IMR-90 (cell line): ENCODE data around the gene RASIP1. TPM values are rescaled to one million over a fixed set of nuclear protein-coding genes. Genes with fewer than 3 reads are reported as not detected.

Experiments
- ATAC-seq: fragments of 200-7000 bp; cut with Tn5 transposase; 2 replicates; pipeline ENCODE4 v1.9.1; 2020; ENCODE audit warnings: low read depth, mild to moderate bottlenecking, moderate library complexity
- BruUV-seq: library from RNA; stranded (reverse); fragments of 400-500 nt; replicated peaks from 2 replicates; lab custom pipeline; 2021; lab: Mats Ljungman, UMichigan
- CTCF ChIA-PET: fragments of 300-600 bp; formaldehyde crosslinking; extraction: SDS; loops from one replicate; lab custom pipeline; 2021; ENCODE audit warnings: antibody characterized with exemption; lab: Yijun Ruan, JAX
- POLR2A ChIA-PET: fragments of 300-600 bp; sonication (Branson Sonifier 250); formaldehyde crosslinking; loops from one replicate; lab custom pipeline; 2022; ENCODE audit warnings: antibody characterized with exemption; ENCODE audit not compliant: unreplicated experiment; lab: Charles Lee
- DNase-seq: peaks from one replicate; pipeline ENCODE4 v3.0.0; 2013
- H2AFZ ChIP-seq: replicated peaks from 2 replicates; pipeline ENCODE3; 2013; ENCODE audit warnings: low read length, mild to moderate bottlenecking; ENCODE audit not compliant: poor library complexity
- H2AK5ac ChIP-seq: 2 replicates; pipeline ENCODE4 v1.6.1; 2013; ENCODE audit warnings: low read depth, low read length, inconsistent platforms
- H2AK9ac ChIP-seq: replicated peaks from 2 replicates; pipeline ENCODE3; 2013; ENCODE audit warnings: mild to moderate bottlenecking, low read depth, low read length, moderate library complexity; ENCODE audit not compliant: poor library complexity
- H2BK120ac ChIP-seq: 2 replicates; pipeline ENCODE4 v1.6.1; 2013; ENCODE audit warnings: low read depth, low read length, inconsistent platforms
- H2BK15ac ChIP-seq: 3 replicates; pipeline ENCODE4 v1.6.1; 2013; ENCODE audit warnings: low read depth, low read length, inconsistent platforms
- H2BK20ac ChIP-seq: 2 replicates; pipeline ENCODE4 v1.6.1; 2013; ENCODE audit warnings: low read depth, mild to moderate bottlenecking, inconsistent platforms, low read length, moderate library complexity
- H2BK5ac ChIP-seq: 2 replicates; pipeline ENCODE4 v1.6.1; 2013; ENCODE audit warnings: mild to moderate bottlenecking, low read depth, low read length, inconsistent platforms; ENCODE audit not compliant: poor library complexity, severe bottlenecking
- H3K14ac ChIP-seq: replicated peaks from 2 replicates; pipeline ENCODE4 v1.6.1; 2013; ENCODE audit warnings: low read depth, low read length, inconsistent platforms
- H3K18ac ChIP-seq: 2 replicates; pipeline ENCODE4 v1.6.1; 2013; ENCODE audit warnings: low read depth, low read length, control low read depth
- H3K23ac ChIP-seq: 2 replicates; pipeline ENCODE4 v1.6.1; 2013; ENCODE audit warnings: low read depth, low read length, inconsistent platforms
- H3K27ac ChIP-seq: 2 replicates; pipeline ENCODE4 v1.5.1; 2013; ENCODE audit warnings: mild to moderate bottlenecking, control low read depth, low read length; ENCODE audit not compliant: insufficient read depth
- H3K27me3 ChIP-seq: 2 replicates; pipeline ENCODE4 v1.6.1; 2013; ENCODE audit warnings: low read length; ENCODE audit not compliant: control insufficient read depth, insufficient read depth
- H3K36me3 ChIP-seq: 2 replicates; pipeline ENCODE4 v1.6.1; 2013; ENCODE audit warnings: low read length, mixed read lengths; ENCODE audit not compliant: control insufficient read depth, insufficient read depth
- H3K4ac ChIP-seq: 2 replicates; pipeline ENCODE4 v1.6.1; 2013; ENCODE audit warnings: low read depth, low read length, inconsistent platforms
- H3K4me1 ChIP-seq: 2 replicates; pipeline ENCODE4 v1.6.1; 2013; ENCODE audit warnings: low read length, mixed read lengths; ENCODE audit not compliant: control insufficient read depth, insufficient read depth
- H3K4me2 ChIP-seq: 2 replicates; pipeline ENCODE4 v1.6.1; 2013; ENCODE audit warnings: low read depth, mild to moderate bottlenecking, control low read depth, low read length, moderate library complexity
- H3K4me3 ChIP-seq: 2 replicates; pipeline ENCODE4 v1.5.1; 2013; ENCODE audit warnings: low read depth, mild to moderate bottlenecking, control low read depth, low read length, moderate library complexity; ENCODE audit not compliant: insufficient read depth
- H3K56ac ChIP-seq: 2 replicates; pipeline ENCODE4 v1.6.1; 2013; ENCODE audit warnings: low read length, inconsistent platforms; ENCODE audit not compliant: insufficient read depth; ENCODE audit errors: extremely low read depth
- H3K79me1 ChIP-seq, 2 experiments: 2 replicates each; pipeline ENCODE4 v1.6.1; 2013; ENCODE audit warnings: low read length in 2 of 2, inconsistent platforms in 1 of 2, low read depth in 1 of 2
- H3K9ac ChIP-seq: 2 replicates; pipeline ENCODE4 v1.6.1; 2013; ENCODE audit warnings: low read depth, low read length, control low read depth
- H3K9me1 ChIP-seq: 2 replicates; pipeline ENCODE4 v1.6.1; 2013; ENCODE audit warnings: low read length, inconsistent platforms; ENCODE audit not compliant: insufficient read depth
- H3K9me3 ChIP-seq: 2 replicates; pipeline ENCODE4 v1.6.1; 2013; ENCODE audit warnings: low read length; ENCODE audit not compliant: control insufficient read depth, insufficient read depth
- H4K20me1 ChIP-seq: 2 replicates; pipeline ENCODE4 v1.6.1; 2013; ENCODE audit warnings: low read length, inconsistent platforms; ENCODE audit not compliant: insufficient read depth
- H4K5ac ChIP-seq: 2 replicates; pipeline ENCODE4 v1.6.1; 2013; ENCODE audit warnings: mild to moderate bottlenecking, low read depth, low read length, control low read depth
- H4K8ac ChIP-seq, 2 experiments: 2 replicates each; pipeline ENCODE4 v1.6.1; 2013; ENCODE audit warnings: low read depth in 2 of 2, low read length in 2 of 2, control low read depth in 1 of 2, inconsistent platforms in 1 of 2
- H4K91ac ChIP-seq: 2 replicates; pipeline ENCODE4 v1.6.1; 2013; ENCODE audit warnings: low read depth, low read length, inconsistent platforms; ENCODE audit not compliant: insufficient read depth
- BHLHE40 ChIP-seq: fragments of 150-350 bp; IDR thresholded peaks from 2 replicates; pipeline ENCODE4 v1.6.1; 2016; ENCODE audit warnings: mild to moderate bottlenecking, low read depth, low read length
- RCOR1 ChIP-seq: IDR thresholded peaks from 2 replicates; pipeline ENCODE4 v1.6.1; 2012; ENCODE audit warnings: mild to moderate bottlenecking, low read length, improper control_type of control experiment; ENCODE audit not compliant: insufficient replicate concordance
- whole genome bisulfite sequencing, 2 experiments: methylation state at CpG; one replicate each; pipeline versions ENCODE4 v1.1.5 to v1.1.7; 2013; ENCODE audit warnings: missing lambda C conversion rate in 2 of 2; ENCODE audit not compliant: insufficient read length in 1 of 2; ENCODE audit errors: extremely low coverage in 2 of 2; 5-methylcytosine and 5-hydroxymethylcytosine counted together
- dilution Hi-C: fragments of 300-500 bp; cut with HindIII; formaldehyde crosslinking; loops from one replicate; pipeline ENCODE4 v1.14.3; 2018; ENCODE audit warnings: low sequenced_read_pairs; ENCODE audit not compliant: unreplicated experiment
- in situ Hi-C: fragments of 300-500 bp; cut with MboI; formaldehyde crosslinking; loops from 3 replicates; pipeline ENCODE4 v1.14.3; 2019; ENCODE audit warnings: low sequenced_read_pairs, inconsistent platforms, mixed read lengths
- intact Hi-C: fragments of 100-400 bp; cut with micrococcal nuclease; formaldehyde crosslinking; loops from 2 replicates; pipeline ENCODE4 v1.10.0; 2022
- polyA plus RNA-seq, 3 experiments: library from polyadenylated mRNA; depleted of rRNA; stranded (reverse); fragments of >200 nt; gene quantifications; 2 replicates each; pipeline ENCODE4 v1.2.3, GENCODE V29; 2012; ENCODE audit warnings: low replicate concordance in 1 of 3
- total RNA-seq: library from RNA; depleted of rRNA; stranded (reverse); fragments of >200 nt; gene quantifications from 2 replicates; pipeline ENCODE4 v1.2.3, GENCODE V29; 2012

Gene RASIP1
- total and polyA plus RNA-seq, 2 of the 4 experiments (the other 2 are of a cell fraction): 0.18 to 0.51 TPM

GRCh38 chr19:48770266-48770665 lies 29.9 kb upstream of the RASIP1 start:
- no peaks in the 10 kb centered on the region for H3K9me1 ChIP-seq
- no peaks in the 10 kb centered on the region for H3K79me1 ChIP-seq
- no peak overlapping the region for H2BK15ac ChIP-seq
- H3K36me3 ChIP-seq: no peaks in the 10 kb centered on the region
- no peak overlapping the region for H2AFZ ChIP-seq
- H4K8ac ChIP-seq: no peak overlapping the region
- no peak overlapping the region for H3K4ac ChIP-seq
- H3K27ac ChIP-seq: no peak overlapping the region
- in situ Hi-C loops: no loop called here
- no peaks in the 10 kb centered on the region for H3K9me3 ChIP-seq
- no peak; the same call in 1 of the 2 replicates for ATAC-seq
- no peak overlapping the region for H3K18ac ChIP-seq
- DNase-seq: no peak
- CTCF ChIA-PET: no interaction called here
- H4K91ac ChIP-seq: no peak overlapping the region
- H3K4me1 ChIP-seq: no peaks in the 10 kb centered on the region
- H4K20me1 ChIP-seq: no peaks in the 10 kb centered on the region
- no peak overlapping the region for H2BK120ac ChIP-seq
- no peak overlapping the region for H3K4me3 ChIP-seq
- H2BK20ac ChIP-seq: no peak overlapping the region
- no peak for TF ChIP-seq RCOR1
- 0 out of 2 replicates have a peak, but pooled peaks have one; percentile 9 for TF ChIP-seq BHLHE40
- no peak overlapping the region for H2BK5ac ChIP-seq
- no peak overlapping the region for H3K9ac ChIP-seq
- intact Hi-C loops: no loop called here
- POLR2A ChIA-PET: no interaction called here
- WGBS, 2 experiments: no CpG with 5 or more reads among the region's 7 CpGs
- no TSS peak for BruUV-seq
- H2AK5ac ChIP-seq: no peak overlapping the region
- H3K27me3 ChIP-seq: peaks cover 28% of the 10 kb centered on the region
- H3K56ac ChIP-seq: no peak overlapping the region
- dilution Hi-C loops: no loop called here
- H3K23ac ChIP-seq: no peak overlapping the region
- H2AK9ac ChIP-seq: no peak overlapping the region
- no peak overlapping the region for H3K14ac ChIP-seq
- no peak overlapping the region for H3K4me2 ChIP-seq
- no peak overlapping the region for H4K5ac ChIP-seq
